GM21423 (cell line): ENCODE results near the gene RGL3.
A peak's percentile ranks its signal among the peaks of the same experiment; 100 is the strongest.
"Not testable (repeated sequence)": the region's sequence is repeated elsewhere in the genome, so short reads cannot be mapped to it uniquely, and the experiment has no call there.

Experiments
- ATAC-seq: cut with Tn5 transposase; IDR thresholded peaks from one replicate; pipeline ENCODE4 v1.9.1; 2021; ENCODE audit warnings: mild to moderate bottlenecking, moderate library complexity; ENCODE audit not compliant: unreplicated experiment

The RGL3 gene

GRCh38 chr19:11364296-11364904 lies 54.7 kb downstream of the RGL3 start:
- no peak for ATAC-seq

- ATAC-seq, result no peak
These were observed 55.2 kb downstream of the RGL3 start for GRCh38 chr19:11363881-11364280.

GRCh38 chr19:11361771-11362731 lies 57.1 kb downstream of the RGL3 start:
- ATAC-seq, result no peak

- ATAC-seq, result no peak
These were observed 57.9 kb downstream of the RGL3 start for GRCh38 chr19:11361037-11361770.

- no peak for ATAC-seq
These were observed 59.7 kb downstream of the RGL3 start for GRCh38 chr19:11359421-11359820.

GRCh38 chr19:11356676-11357550 lies 62.2 kb downstream of the RGL3 start:
- ATAC-seq, result no peak

- no peak for ATAC-seq
These were observed 63.1 kb downstream of the RGL3 start for GRCh38 chr19:11356074-11356397.

GRCh38 chr19:11355160-11356073 lies 63.7 kb downstream of the RGL3 start, which contains the start of gene PLPPR2:
Gene PLPPR2 (plus strand): TSS chr19:11355432. CDS start chr19:11357674, 2,242 bp downstream.
- no peak for ATAC-seq

GRCh38 chr19:11354102-11354501 lies 65.0 kb downstream of the RGL3 start:
- not testable (repeated sequence) for ATAC-seq

GRCh38 chr19:11349171-11349570 lies 69.9 kb downstream of the RGL3 start:
- ATAC-seq, result no peak

GRCh38 chr19:11347546-11348039 lies 71.5 kb downstream of the RGL3 start:
- no peak for ATAC-seq

- ATAC-seq, result peak; percentile 85
These were observed 72.8 kb downstream of the RGL3 start, which contains the start of the genes CCDC159 and TMEM205 for GRCh38 chr19:11346104-11346940. Gene CCDC159 (plus strand): TSS chr19:11346519. CDS start chr19:11346607, 88 bp downstream. Gene TMEM205 (minus strand): TSS chr19:11346268. CDS start chr19:11345619, 649 bp downstream.

GRCh38 chr19:11345122-11345803 lies 73.9 kb downstream of the RGL3 start:
- ATAC-seq, result no peak
